GM19240 (cell line): ENCODE results near the gene AQP12B.

Source experiments
- DNase-seq: peaks from one replicate; pipeline ENCODE4 v3.0.0; 2011; ENCODE audit warnings: low spot score; ENCODE audit not compliant: insufficient read length

The AQP12B gene

GRCh38 chr2:240717681-240718581, 35.2 kb upstream of the AQP12B start:
- no peak for DNase-seq

GRCh38 chr2:240717181-240717641, 34.5 kb upstream of the AQP12B start:
- no peak for DNase-seq

GRCh38 chr2:240716130-240716798, 33.6 kb upstream of the AQP12B start:
- no peak for DNase-seq

- DNase-seq = no peak
Measured at GRCh38 chr2:240714747-240715725, 32.4 kb upstream of the AQP12B start.

- no peak for DNase-seq
Measured at GRCh38 chr2:240713928-240714746, 31.5 kb upstream of the AQP12B start.

- no peak for DNase-seq
Measured at GRCh38 chr2:240713071-240713927, 30.6 kb upstream of the AQP12B start.

GRCh38 chr2:240712121-240712520, 29.4 kb upstream of the AQP12B start:
- no peak for DNase-seq

GRCh38 chr2:240711701-240712100, 29.0 kb upstream of the AQP12B start:
- DNase-seq = no peak

- DNase-seq = no peak
Measured at GRCh38 chr2:240711296-240711695, 28.6 kb upstream of the AQP12B start.

- DNase-seq = no peak
Measured at GRCh38 chr2:240708457-240708856, 25.8 kb upstream of the AQP12B start.

- no peak for DNase-seq
Measured at GRCh38 chr2:240707821-240708220, 25.1 kb upstream of the AQP12B start.

- DNase-seq = no peak
Measured at GRCh38 chr2:240707043-240707756, 24.5 kb upstream of the AQP12B start.

- DNase-seq = no peak
Measured at GRCh38 chr2:240705204-240705791, 22.6 kb upstream of the AQP12B start.

- DNase-seq = no peak
Measured at GRCh38 chr2:240704651-240705050, 22.0 kb upstream of the AQP12B start.

GRCh38 chr2:240703417-240704341, 21.0 kb upstream of the AQP12B start:
- DNase-seq = no peak

- DNase-seq = no peak
Measured at GRCh38 chr2:240702640-240703011, 19.9 kb upstream of the AQP12B start.
